ENCODE measurements around the gene ECEL1. TPM values are rescaled to one million over a fixed set of nuclear protein-coding genes. Genes with fewer than 3 reads are reported as not detected.

Gene ECEL1
- total and polyA plus RNA-seq, 9 of the 15 experiments (the other 6 are each of a cell fraction or from before 2014, with no cell fraction given): 0.09 TPM; not detected in 8

DNA sequence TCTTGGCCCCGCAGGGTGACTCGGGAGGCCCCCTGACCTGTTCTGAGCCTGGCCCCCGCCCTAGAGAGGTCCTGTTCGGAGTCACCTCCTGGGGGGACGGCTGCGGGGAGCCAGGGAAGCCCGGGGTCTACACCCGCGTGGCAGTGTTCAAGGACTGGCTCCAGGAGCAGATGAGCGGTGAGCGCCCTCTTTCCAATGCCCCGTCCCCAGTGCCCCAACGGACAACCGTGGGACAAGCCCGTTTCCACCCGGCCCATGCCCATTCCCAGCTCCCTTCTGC lies 35.7 kb upstream of the ECEL1 start:
- ATAC-seq: no peak
- no peaks in the 10 kb centered on the region for H3K79me2 ChIP-seq (ENCODE audit: control insufficient read depth, insufficient read depth, low read length)
- ChIA-PET POLR2A (no interaction called here), CTCF (ENCODE audit: low intra/inter-chr PET ratio) (no interaction called here)
- no peak for FAIRE-seq
- no TSS peak for BruUV-seq (replicated peaks)
- H3K4me2 ChIP-seq (ENCODE audit: insufficient read depth, low read length): no peak overlapping the region
- H3K36me3 ChIP-seq (ENCODE audit: control insufficient read depth, insufficient read depth, low read length): no peaks in the 10 kb centered on the region
- no peak for DNase-seq (ENCODE audit: extremely low read depth in 1 of 4, low spot score in 3 of 4)
- WGBS (ENCODE audit: insufficient coverage, low coverage, missing lambda C conversion rate): 25% methylated on average over 5 of the region's 16 CpGs
- peaks cover 0 to 52% of the 10 kb centered on the region in 2 experiments; a peak in 3 of 5 replicates for H3K27me3 ChIP-seq (ENCODE audit: control insufficient read depth in 2 of 2, insufficient read depth in 2 of 2, low read length in 2 of 2)
- no peak overlapping the region for H3K4me3 ChIP-seq
- H2AFZ ChIP-seq (ENCODE audit: low read depth, low read length): no peak overlapping the region
- no peaks in the 10 kb centered on the region for H3K9me3 ChIP-seq (replicated peaks; ENCODE audit: control insufficient read depth, insufficient read depth, low read depth, low read length)
- TF ChIP-seq FOXK2 (conservative IDR thresholded peaks at IDR 0.05 in 1 of 2, IDR thresholded peaks at IDR 0.05 in 1 of 2; ENCODE audit: low read depth in 2 of 2): no peak
- no peak for TF ChIP-seq NELFE (IDR thresholded peaks at IDR 0.05; ENCODE audit: insufficient read depth, insufficient read length)
- TF ChIP-seq ZNF165 (CRISPR knock-in tag; IDR thresholded peaks at IDR 0.05; ENCODE audit: borderline replicate concordance): no peak
- TF ChIP-seq ZBED1 (IDR thresholded peaks at IDR 0.05): no peak
- TF ChIP-seq STAT5B (CRISPR knock-in tag; IDR thresholded peaks at IDR 0.05): no peak
- no peak for TF ChIP-seq ATF2 (CRISPR knock-in tag; IDR thresholded peaks at IDR 0.05)
- TF ChIP-seq, protein P1, sequence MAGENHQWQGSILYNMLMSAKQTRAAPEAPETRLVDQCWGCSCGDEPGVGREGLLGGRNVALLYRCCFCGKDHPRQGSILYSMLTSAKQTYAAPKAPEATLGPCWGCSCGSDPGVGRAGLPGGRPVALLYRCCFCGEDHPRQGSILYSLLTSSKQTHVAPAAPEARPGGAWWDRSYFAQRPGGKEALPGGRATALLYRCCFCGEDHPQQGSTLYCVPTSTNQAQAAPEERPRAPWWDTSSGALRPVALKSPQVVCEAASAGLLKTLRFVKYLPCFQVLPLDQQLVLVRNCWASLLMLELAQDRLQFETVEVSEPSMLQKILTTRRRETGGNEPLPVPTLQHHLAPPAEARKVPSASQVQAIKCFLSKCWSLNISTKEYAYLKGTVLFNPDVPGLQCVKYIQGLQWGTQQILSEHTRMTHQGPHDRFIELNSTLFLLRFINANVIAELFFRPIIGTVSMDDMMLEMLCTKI (IDR thresholded peaks at IDR 0.05; ENCODE audit: partially characterized antibody): no peak
- no peak for TF ChIP-seq EP300 (IDR thresholded peaks at IDR 0.05; ENCODE audit: low read length)
- no peak for TF ChIP-seq ETV5 (CRISPR knock-in tag; IDR thresholded peaks at IDR 0.05; ENCODE audit: low read depth)
- no peak for TF ChIP-seq YBX1 (IDR thresholded peaks at IDR 0.05)
- no peak for TF ChIP-seq ZC3H8 (IDR thresholded peaks at IDR 0.05)
- TF ChIP-seq RBM14 (IDR thresholded peaks at IDR 0.05; ENCODE audit: borderline replicate concordance, insufficient read depth, low read depth, low read length): no peak
- TF ChIP-seq ARNT (IDR thresholded peaks at IDR 0.05): no peak
- no peak for TF ChIP-seq HBP1 (CRISPR knock-in tag; IDR thresholded peaks at IDR 0.05)
- no peak for TF ChIP-seq TAL1 (IDR thresholded peaks at IDR 0.05)
- no peak for TF ChIP-seq ZNF444 (CRISPR knock-in tag; IDR thresholded peaks at IDR 0.05)
- H3K27ac ChIP-seq (ENCODE audit: extremely low read depth, low read depth, low read length): no peak overlapping the region
- no peaks in the 10 kb centered on the region for H4K20me1 ChIP-seq (replicated peaks; ENCODE audit: control insufficient read depth, insufficient read depth, low read length)
- H3K9me1 ChIP-seq (ENCODE audit: control insufficient read depth, insufficient read depth, low read length): no peaks in the 10 kb centered on the region
- in situ Hi-C loops (cut with MboI) (no loop called here), intact Hi-C loops (cut with micrococcal nuclease) (loop anchor here (5.0 kb wide), 3 partner anchors 76 to 286 kb away; no protein-coding TSS in a partner anchor)
- H3K4me1 ChIP-seq (replicated peaks in 1 of 2; ENCODE audit: control insufficient read depth in 2 of 2, insufficient read depth in 2 of 2, low read length in 2 of 2): peaks cover 0 to 27% of the 10 kb centered on the region in 2 experiments; a peak in 2 of 5 replicates
- no peak overlapping the region for H3K9ac ChIP-seq (ENCODE audit: insufficient read depth in 1 of 2, low read depth in 2 of 2, low read length in 2 of 2)
